Kidney (tissue), 14 donors: ENCODE data around the gene PRKAR1A. TPM values are rescaled to one million over a fixed set of nuclear protein-coding genes. Genes with fewer than 3 reads are reported as not detected.

Experiments used
- DNase-seq, 5 donors: peaks; one replicate each; pipeline ENCODE4 v3.0.0-alpha.2; 2013 to 2020
- FAIRE-seq: peaks from 2 replicates; lab custom pipeline; 2012; peaks lifted over from hg19 to GRCh38; lab: Jason Lieb, UNC
- H3K27ac ChIP-seq, 2 donors: one replicate each; pipeline ENCODE4 v1.7.0; 2013; ENCODE audit warnings: low read depth in 2 of 2, low read length in 2 of 2, inconsistent platforms in 1 of 2
- H3K27me3 ChIP-seq: one replicate; pipeline ENCODE4 v1.7.1; 2013; ENCODE audit warnings: low read length, inconsistent platforms; ENCODE audit not compliant: control insufficient read depth, insufficient read depth
- H3K36me3 ChIP-seq, 3 donors: one replicate each; pipeline versions ENCODE4 v1.7.0 to v1.7.1; 2013; ENCODE audit warnings: low read length in 3 of 3, control low read depth in 1 of 3, inconsistent platforms in 1 of 3; ENCODE audit not compliant: insufficient read depth in 3 of 3, control insufficient read depth in 2 of 3
- H3K4me1 ChIP-seq, 3 donors: one replicate each; pipeline versions ENCODE4 v1.7.0 to v1.7.1; 2013; ENCODE audit warnings: low read length in 3 of 3, inconsistent platforms in 1 of 3, low read depth in 1 of 3; ENCODE audit not compliant: control insufficient read depth in 2 of 3, insufficient read depth in 2 of 3
- H3K4me3 ChIP-seq, 3 donors: one replicate each; pipeline versions ENCODE4 v1.7.0 to v1.8.1; 2013; ENCODE audit warnings: low read length in 3 of 3, control low read depth in 1 of 3, inconsistent platforms in 1 of 3
- H3K9ac ChIP-seq, 3 donors: one replicate each; pipeline versions ENCODE4 v1.7.0 to v1.7.1; 2013; ENCODE audit warnings: low read length in 3 of 3, control low read depth in 1 of 3, inconsistent platforms in 1 of 3
- H3K9me3 ChIP-seq, 3 donors: one replicate each; pipeline versions ENCODE4 v1.7.0 to v1.7.1; 2013; ENCODE audit warnings: low read length in 3 of 3, control low read depth in 1 of 3, inconsistent platforms in 1 of 3; ENCODE audit not compliant: control insufficient read depth in 2 of 3, insufficient read depth in 1 of 3
- CTCF ChIP-seq: IDR thresholded peaks from 3 replicates; pipeline ENCODE4 v1.5.1; 2012; ENCODE audit warnings: mild to moderate bottlenecking, moderate library complexity, borderline replicate concordance; ENCODE audit not compliant: insufficient read depth; ENCODE audit errors: extremely low read depth
- intact Hi-C: fragments of 100-400 bp; cut with DNase I; formaldehyde crosslinking; loops from one replicate; pipeline ENCODE4 v1.11.1; 2022
- polyA plus RNA-seq: library from polyadenylated mRNA; stranded (reverse); fragments of 350-450 nt; fragmentation: Illumina TruSeq; extraction: RNeasy Lipid Tissue Mini Kit (QIAGEN cat#74804); gene quantifications from one replicate; pipeline ENCODE4 v1.2.3, GENCODE V29; 2014; ENCODE audit warnings: low read depth, low replicate concordance; ENCODE audit not compliant: insufficient read depth
- total RNA-seq: library from RNA; stranded (reverse); fragmentation: NEBNext Ultra II Directional; extraction: Animal tissue kit (Norgen Biotek cat#: 25700); gene quantifications from one replicate; pipeline ENCODE4 v1.2.1, GENCODE V29; 2021
- donor health status: control.
- donor health status: control.
- donor health status: control.
- donor health status: control.
- donor health status: control.
- donor health status: DM: yes; HTN: yes; CAD: no.
- donor health status: Normal renal cell carcinoma (clear cell type).

PRKAR1A gene
- total and polyA plus RNA-seq, 2 donors from 2014 or later = 92.3 to 340 TPM

GRCh38 chr17:68468334-68468733 is 43.9 kb upstream of the PRKAR1A start:
- intact Hi-C loops = no loop called here
- H3K9ac ChIP-seq = no peak overlapping the region
- no peaks in the 10 kb centered on the region for H3K9me3 ChIP-seq
- no peaks in the 10 kb centered on the region for H3K27me3 ChIP-seq
- no peak overlapping the region for H3K27ac ChIP-seq
- no peak overlapping the region for H3K4me3 ChIP-seq
- H3K36me3 ChIP-seq = no peaks in the 10 kb centered on the region
- FAIRE-seq = no peak
- no peak for DNase-seq
- no peak for TF ChIP-seq CTCF
- H3K4me1 ChIP-seq = no peaks in the 10 kb centered on the region

- Histone ChIP-seq H3K4me3 (no peak overlapping the region), H3K27me3 (no peaks in the 10 kb centered on the region), H3K4me1 (no peaks in the 10 kb centered on the region), H3K9me3 (no peaks in the 10 kb centered on the region), H3K36me3 (no peaks in the 10 kb centered on the region), H3K9ac (no peak overlapping the region), H3K27ac (no peak overlapping the region)
- FAIRE-seq (no peak), DNase-seq (no peak)
- intact Hi-C loops = no loop called here
- TF ChIP-seq CTCF = no peak
Observed at GRCh38 chr17:68468788-68469187, 43.4 kb upstream of the PRKAR1A start.

DNA sequence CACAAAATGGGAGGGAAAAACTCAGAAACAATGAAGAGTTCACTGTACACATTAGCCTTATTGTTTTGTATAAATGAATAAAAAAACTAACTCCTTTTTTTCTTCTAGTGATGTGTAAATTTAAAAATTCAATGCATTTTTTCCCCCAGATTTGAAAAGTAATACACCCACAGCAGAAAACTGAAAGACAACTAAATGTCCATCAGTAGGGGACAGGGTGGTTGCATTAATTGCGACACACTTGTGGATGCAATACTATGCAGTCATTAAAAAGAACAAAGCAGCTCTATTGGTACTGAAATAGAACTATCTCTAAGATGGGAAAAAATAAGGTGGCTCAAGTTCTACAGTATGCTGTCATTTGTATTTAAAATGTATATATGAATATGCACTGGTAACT is 41.3 kb upstream of the PRKAR1A start:
- intact Hi-C loops = no loop called here
- no peaks in the 10 kb centered on the region for H3K4me1 ChIP-seq
- no peak overlapping the region for H3K9ac ChIP-seq
- H3K4me3 ChIP-seq = no peak overlapping the region
- FAIRE-seq = no peak
- H3K9me3 ChIP-seq = no peaks in the 10 kb centered on the region
- no peak for DNase-seq
- H3K36me3 ChIP-seq = no peaks in the 10 kb centered on the region
- no peaks in the 10 kb centered on the region for H3K27me3 ChIP-seq
- H3K27ac ChIP-seq = no peak overlapping the region
- TF ChIP-seq CTCF = no peak

- H3K27ac ChIP-seq = no peak overlapping the region
- TF ChIP-seq CTCF = no peak
- DNase-seq (no peak), FAIRE-seq (no peak)
- H3K36me3 ChIP-seq = no peaks in the 10 kb centered on the region
- no peaks in the 10 kb centered on the region for H3K27me3 ChIP-seq
- intact Hi-C loops = no loop called here
- H3K9me3 ChIP-seq = no peaks in the 10 kb centered on the region
- H3K9ac ChIP-seq = no peak overlapping the region
- H3K4me3 ChIP-seq = no peak overlapping the region
- peaks cover 0 to 3% (median 0%) of the 10 kb centered on the region in 3 donors for H3K4me1 ChIP-seq
Observed at GRCh38 chr17:68480885-68481284, 31.3 kb upstream of the PRKAR1A start.
